GM12878 (cell line): ENCODE results near the gene CCDC138. TPM values are rescaled to one million over a fixed set of nuclear protein-coding genes. Genes with fewer than 3 reads are reported as not detected.

ENCODE experiments used
- polyA plus RNA-seq, 11 experiments: library from polyadenylated mRNA; depleted of rRNA in 4 of 11; unstranded in 6 of 11; stranded (reverse) in 5 of 11; fragments of >200 nt; fragmentation: Nextera tagmentation in 4 of 11; fragmentation: Illumina TruSeq in 1 of 11; extraction: Ambion mirVana in 4 of 11; extraction: Trizol in 1 of 11; gene quantifications; 1 replicate in 1 of 11; 2 replicates in 10 of 11; pipeline versions ENCODE4 v1.2.1 to v1.2.3, GENCODE V29; 2011 to 2016; ENCODE audit warnings: inconsistent platforms in 2 of 11, missing spikeins in 2 of 11, low read depth in 1 of 11
- small RNA-seq: library from RNA; depleted of rRNA; stranded (forward); fragments of <200 nt; gene quantifications from one replicate; pipeline ENCODE3, GENCODE V24; 2014
- total RNA-seq, 4 experiments: library from RNA; depleted of rRNA in 3 of 4; stranded (reverse); fragments of >200 nt in 3 of 4; fragmentation: Illumina TruSeq in 1 of 4; extraction: Trizol in 1 of 4; gene quantifications; 2 replicates each; pipeline versions ENCODE4 v1.2.1 to v1.2.3, GENCODE V29; 2013 to 2021

CCDC138 gene
- total and polyA plus RNA-seq, 10 of the 15 experiments (the other 5 are each of a cell fraction or from before 2014, with no cell fraction given) = 7.9 to 19.4 (median 13.0) TPM

Small RNAs within 50 kb of the gene (small RNA-seq; reads per million reads assigned to genes)
- gene AC073415.1 = not detected

Other genes with a start within 250 kb of the CCDC138 start
- 49.6 and 59.7 TPM in 2 replicates for gene RANBP2, start 67.3 kb upstream of the CCDC138 start, total RNA-seq (2014; rRNA removed)
- 78.7 and 81.7 TPM in 2 replicates for gene RANBP2, start 67.3 kb upstream of the CCDC138 start, total RNA-seq (2014; rRNA removed; fragmentation: Illumina TruSeq; extraction: Trizol)
- gene RANBP2, start 67.3 kb upstream of the CCDC138 start, total RNA-seq (2021) = 59.9 and 60.7 TPM in 2 replicates
- gene RANBP2, start 67.3 kb upstream of the CCDC138 start, polyA plus RNA-seq (2011; rRNA removed) = 20.1 and 31.4 TPM in 2 replicates
- gene RANBP2, start 67.3 kb upstream of the CCDC138 start, polyA plus RNA-seq (2014; fragmentation: Illumina TruSeq; extraction: Trizol) = 44.7 and 54.1 TPM in 2 replicates
- gene RANBP2, start 67.3 kb upstream of the CCDC138 start, polyA plus RNA-seq (2014; fragmentation: Nextera tagmentation; extraction: Ambion mirVana) = 1 to 10 TPM; 9.0 to 9.2 TPM
- gene RANBP2, start 67.3 kb upstream of the CCDC138 start, polyA plus RNA-seq (2014; rRNA removed) = 21.0 and 23.2 TPM in 2 replicates
- gene RANBP2, start 67.3 kb upstream of the CCDC138 start, polyA plus RNA-seq (2016; fragmentation: Nextera tagmentation; extraction: Ambion mirVana) = 10 to 100 TPM; 26.9 to 29.8 TPM
- not detected in 2 replicates for gene EDAR, start 202.4 kb downstream of the CCDC138 start, total RNA-seq (2014; rRNA removed)
- not detected in 2 replicates for gene EDAR, start 202.4 kb downstream of the CCDC138 start, total RNA-seq (2014; rRNA removed; fragmentation: Illumina TruSeq; extraction: Trizol)
- gene EDAR, start 202.4 kb downstream of the CCDC138 start, total RNA-seq (2021) = 0.05 TPM in 1 of 2 replicates, not detected in the other
- gene EDAR, start 202.4 kb downstream of the CCDC138 start, polyA plus RNA-seq (2011; rRNA removed) = not detected in 2 replicates
- gene EDAR, start 202.4 kb downstream of the CCDC138 start, polyA plus RNA-seq (2014; fragmentation: Illumina TruSeq; extraction: Trizol) = not detected in 2 replicates
- gene EDAR, start 202.4 kb downstream of the CCDC138 start, polyA plus RNA-seq (2014; fragmentation: Nextera tagmentation; extraction: Ambion mirVana) = not detected
- gene EDAR, start 202.4 kb downstream of the CCDC138 start, polyA plus RNA-seq (2014; rRNA removed) = 0.04 TPM in 1 of 2 replicates, not detected in the other
- not detected for gene EDAR, start 202.4 kb downstream of the CCDC138 start, polyA plus RNA-seq (2016; fragmentation: Nextera tagmentation; extraction: Ambion mirVana)